Prostate gland (tissue), 2 donors: ENCODE measurements around the gene DPYSL3. TPM values are rescaled to one million over a fixed set of nuclear protein-coding genes. Genes with fewer than 3 reads are reported as not detected.

ENCODE experiments used
- DNase-seq: peaks from one replicate; pipeline ENCODE4 v3.0.0-alpha.2; 2019; ENCODE audit warnings: low spot score
- H3K27ac ChIP-seq, 2 donors: fragments of 200-600 bp; sonication (generic); 2 replicates each; pipeline ENCODE4 v1.5.1; 2017 to 2019
- H3K27me3 ChIP-seq: fragments of 200-600 bp; sonication (generic); replicated peaks from 2 replicates; pipeline ENCODE4 v1.5.1; 2019; ENCODE audit not compliant: insufficient read depth
- H3K36me3 ChIP-seq, 2 donors: fragments of 200-600 bp; sonication (generic); 1 replicate in 1 of 2; 2 replicates in 1 of 2; pipeline versions ENCODE4 v1.5.1 to v1.8.1; 2017 to 2019
- H3K4me1 ChIP-seq: fragments of 200-600 bp; sonication (generic); replicated peaks from 2 replicates; pipeline ENCODE4 v1.5.1; 2019
- H3K4me3 ChIP-seq, 2 donors: fragments of 200-600 bp; sonication (generic); 2 replicates each; pipeline ENCODE4 v1.5.1; 2017 to 2019
- H3K9me3 ChIP-seq: fragments of 200-600 bp; sonication (generic); 2 replicates; pipeline ENCODE4 v1.5.1; 2017
- CTCF ChIP-seq, 4 experiments: fragments of 200-600 bp in 2 of 4; fragments of 450-650 bp in 2 of 4; sonication (generic) in 2 of 4; IDR thresholded peaks; 1 replicate in 3 of 4; 2 replicates in 1 of 4; pipeline ENCODE4 v1.5.1; 2016 to 2019; ENCODE audit warnings: antibody characterized with exemption in 4 of 4, mild to moderate bottlenecking in 2 of 4, moderate library complexity in 2 of 4
- POLR2A ChIP-seq: fragments of 450-650 bp; IDR thresholded peaks from one replicate; pipeline ENCODE4 v1.6.1; 2016; ENCODE audit warnings: antibody characterized with exemption, mild to moderate bottlenecking
- POLR2AphosphoS5 ChIP-seq: sonication (generic); formaldehyde crosslinking; IDR thresholded peaks from one replicate; pipeline ENCODE4 v1.6.1; 2017; ENCODE audit warnings: antibody characterized with exemption
- WGBS: methylation state at CpG from one replicate; pipeline ENCODE4 v1.1.5; 2018; 5-methylcytosine and 5-hydroxymethylcytosine counted together
- intact Hi-C: fragments of 100-400 bp; cut with DNase I; formaldehyde crosslinking; loops from one replicate; pipeline ENCODE4 v1.14.2; 2022
- total RNA-seq, 2 donors: library from RNA; depleted of rRNA; stranded (reverse); fragments of >200 nt; gene quantifications; one replicate each; pipeline ENCODE4 v1.1.0, GENCODE V29; 2016

Gene DPYSL3
- total RNA-seq, 2 donors from 2014 or later, result 113 to 126 TPM

- intact Hi-C loops, result no loop called here
- H3K4me3 ChIP-seq, result no peak overlapping the region
- H3K36me3 ChIP-seq, result no peaks in the 10 kb centered on the region
- DNase-seq, result no peak
- WGBS, result 93% methylated on average over 5 of the region's 5 CpGs
- TF ChIP-seq CTCF (IDR thresholded peaks at IDR 0.05) (no peak), POLR2AphosphoS5 (no peak), POLR2A (no peak)
- H3K27ac ChIP-seq, result no peak overlapping the region
- no peaks in the 10 kb centered on the region for H3K4me1 ChIP-seq
- H3K9me3 ChIP-seq, result no peaks in the 10 kb centered on the region
- H3K27me3 ChIP-seq, result no peaks in the 10 kb centered on the region
Measured at GRCh38 chr5:147348451-147348850, 161.4 kb downstream of the DPYSL3 start.

- no peaks in the 10 kb centered on the region for H3K36me3 ChIP-seq
- H3K4me3 ChIP-seq, result no peak overlapping the region
- H3K9me3 ChIP-seq, result no peaks in the 10 kb centered on the region
- no peak for TF ChIP-seq CTCF (IDR thresholded peaks at IDR 0.05)
- no peak for TF ChIP-seq POLR2A
- TF ChIP-seq POLR2AphosphoS5, result no peak
- H3K27me3 ChIP-seq, result no peaks in the 10 kb centered on the region
- WGBS, result 80% methylated on average over 2 of the region's 2 CpGs
- DNase-seq, result no peak
- intact Hi-C loops, result no loop called here
- H3K4me1 ChIP-seq, result no peaks in the 10 kb centered on the region
- no peak overlapping the region for H3K27ac ChIP-seq
Measured at GRCh38 chr5:147348046-147348445, 161.8 kb downstream of the DPYSL3 start.

GRCh38 chr5:147346006-147346561, 163.8 kb downstream of the DPYSL3 start:
- no peaks in the 10 kb centered on the region for H3K27me3 ChIP-seq
- 78% methylated on average over 5 of the region's 5 CpGs for WGBS
- H3K4me3 ChIP-seq, result no peak overlapping the region
- no peak for TF ChIP-seq POLR2AphosphoS5
- TF ChIP-seq POLR2A, result no peak
- TF ChIP-seq CTCF (IDR thresholded peaks at IDR 0.05), result no peak
- H3K27ac ChIP-seq, result no peak overlapping the region
- no peaks in the 10 kb centered on the region for H3K9me3 ChIP-seq
- no peaks in the 10 kb centered on the region for H3K36me3 ChIP-seq
- no peak for DNase-seq
- intact Hi-C loops, result no loop called here
- H3K4me1 ChIP-seq, result no peaks in the 10 kb centered on the region

GRCh38 chr5:147344861-147345260, 165.0 kb downstream of the DPYSL3 start:
- Histone ChIP-seq H3K4me1 (no peaks in the 10 kb centered on the region), H3K36me3 (no peaks in the 10 kb centered on the region), H3K27ac (no peak overlapping the region), H3K9me3 (no peaks in the 10 kb centered on the region), H3K4me3 (no peak overlapping the region), H3K27me3 (no peaks in the 10 kb centered on the region)
- no peak for DNase-seq
- intact Hi-C loops, result no loop called here
- TF ChIP-seq POLR2AphosphoS5, result no peak
- no peak for TF ChIP-seq CTCF (IDR thresholded peaks at IDR 0.05)
- TF ChIP-seq POLR2A, result no peak
- WGBS, result 0% methylated on average over 1 of the region's 1 CpG

GRCh38 chr5:147341345-147341744, 168.5 kb downstream of the DPYSL3 start:
- no peak for DNase-seq
- intact Hi-C loops, result no loop called here

More at GRCh38 chr5:147341345-147341744, 168.5 kb downstream of the DPYSL3 start:
- Histone ChIP-seq H3K4me3 (no peak overlapping the region), H3K9me3 (no peaks in the 10 kb centered on the region), H3K36me3 (no peaks in the 10 kb centered on the region), H3K27ac (no peak overlapping the region), H3K4me1 (no peaks in the 10 kb centered on the region), H3K27me3 (no peaks in the 10 kb centered on the region)
- TF ChIP-seq POLR2AphosphoS5 (no peak), CTCF (IDR thresholded peaks at IDR 0.05) (no peak), POLR2A (no peak)
